ENCODE measurements around the gene CRAMP1.
"Not testable (repeated sequence)": the region's sequence is repeated elsewhere in the genome, so short reads cannot be mapped to it uniquely, and the experiment has no call there.

CRAMP1 gene
- 20.6 to 23.7 reads per million in 2 donors for total RNA-seq

- DNase-seq, result peak in 2 of 5 experiments; percentile 9 to 13
These were observed at the start of gene CRAMP1 for GRCh38 chr16:1612320-1613111. TSS of gene CRAMP1 (plus strand) at chr16:1612360. CDS start at chr16:1614640, 2,280 bp downstream.

- DNase-seq, result no peak
These were observed 48.4 kb upstream of the CRAMP1 start for GRCh38 chr16:1563786-1564185.

DNA sequence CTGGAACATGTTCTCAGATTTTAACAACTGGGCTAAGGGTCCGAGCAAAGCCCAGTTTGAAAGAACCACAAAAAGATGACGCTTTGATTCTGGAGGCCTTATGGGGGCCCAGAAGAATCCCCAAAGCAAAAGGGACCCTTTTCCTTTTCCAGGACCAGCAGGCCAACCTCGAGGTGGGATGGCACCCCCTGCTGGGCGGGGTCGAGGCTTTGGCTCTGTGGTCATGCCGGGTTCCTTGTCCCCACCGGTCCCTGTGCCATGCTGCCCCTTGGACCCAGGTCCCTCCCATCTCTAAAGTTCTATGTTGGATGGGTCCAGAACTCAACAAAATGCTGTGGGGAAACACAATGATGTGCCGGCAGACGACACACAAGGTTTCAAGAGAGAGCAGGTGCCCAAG lies 47.8 kb upstream of the CRAMP1 start:
- DNase-seq, result no peak

DNA sequence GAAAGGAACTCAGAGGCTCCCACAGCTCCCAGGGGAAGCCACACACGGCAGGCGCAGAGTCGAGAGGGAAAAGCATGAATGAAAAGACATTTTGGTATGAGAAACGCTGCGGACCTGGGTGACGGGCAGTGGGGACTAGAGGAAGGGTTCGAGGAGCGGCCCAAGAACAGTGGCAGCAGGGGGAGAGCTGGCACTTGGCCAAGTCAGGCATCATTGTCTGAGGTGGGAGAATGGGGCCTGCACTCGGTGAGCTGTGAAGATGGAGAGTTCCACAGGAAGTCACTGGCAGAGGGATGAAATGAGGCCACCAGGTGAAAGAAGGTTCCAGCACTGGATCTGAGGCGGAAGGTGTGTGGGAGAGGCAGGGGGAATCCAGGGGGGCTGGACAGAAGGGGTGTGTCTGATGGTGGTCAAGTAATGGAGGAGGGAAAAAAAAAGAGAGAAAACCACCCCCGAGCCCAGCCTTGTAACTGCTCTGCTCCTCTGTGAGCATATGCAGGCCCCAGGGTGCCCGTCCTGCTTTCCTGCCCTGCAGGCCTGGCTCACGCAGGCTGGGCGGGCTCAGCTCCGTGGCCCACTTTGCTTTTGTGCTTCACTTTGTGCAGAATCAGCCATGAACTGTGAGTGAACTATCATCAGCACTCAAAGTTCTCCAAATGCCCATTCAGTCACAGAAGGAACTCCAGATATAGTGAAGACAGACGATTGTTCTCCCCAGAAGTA lies 46.9 kb upstream of the CRAMP1 start:
- no peak for DNase-seq

DNA sequence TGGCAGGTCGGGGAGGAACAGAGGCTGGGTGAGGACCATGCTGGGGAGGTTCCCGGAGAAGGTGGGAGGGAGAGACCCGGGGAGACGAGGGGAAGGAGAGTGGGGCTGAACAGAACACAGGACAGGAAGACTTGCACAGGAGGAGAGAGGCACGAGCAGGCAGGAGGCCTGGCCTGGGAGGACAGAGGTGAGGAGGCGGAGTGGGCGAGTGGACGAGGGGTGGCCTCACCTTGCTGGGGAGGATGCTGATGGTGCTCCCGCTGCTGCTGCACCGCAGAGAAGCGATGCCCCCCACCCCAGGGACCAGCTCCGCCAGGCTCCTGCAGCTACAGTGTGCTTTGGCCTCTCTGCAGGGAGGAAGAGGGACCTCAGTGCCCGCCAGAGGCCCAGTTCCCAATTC lies 44.2 kb upstream of the CRAMP1 start:
- DNase-seq, result no peak

- DNase-seq, result no peak
These were observed 41.0 kb upstream of the CRAMP1 start for GRCh38 chr16:1571012-1571671.

GRCh38 chr16:1572673-1573072 lies 39.5 kb upstream of the CRAMP1 start:
- DNase-seq, result no peak

DNA sequence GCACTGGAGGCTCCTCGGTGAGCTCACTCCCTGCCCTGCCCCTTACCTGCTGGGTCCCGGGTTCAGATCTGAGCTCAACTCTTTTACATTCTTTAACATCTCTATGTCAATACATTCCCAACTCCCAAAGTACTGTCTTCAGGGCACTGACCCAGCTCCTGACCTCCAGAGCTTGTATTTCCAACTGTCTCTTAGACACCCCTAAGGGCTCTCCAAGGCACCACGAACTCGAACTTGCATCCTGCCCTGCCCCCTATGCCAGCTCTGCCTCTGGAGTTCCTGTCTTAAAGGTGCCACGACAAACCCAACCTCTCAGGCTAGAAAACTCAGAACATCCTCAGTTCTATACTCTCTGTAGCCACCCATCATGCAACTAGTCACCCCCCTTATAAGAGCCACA lies 38.9 kb upstream of the CRAMP1 start:
- DNase-seq, result no peak

DNA sequence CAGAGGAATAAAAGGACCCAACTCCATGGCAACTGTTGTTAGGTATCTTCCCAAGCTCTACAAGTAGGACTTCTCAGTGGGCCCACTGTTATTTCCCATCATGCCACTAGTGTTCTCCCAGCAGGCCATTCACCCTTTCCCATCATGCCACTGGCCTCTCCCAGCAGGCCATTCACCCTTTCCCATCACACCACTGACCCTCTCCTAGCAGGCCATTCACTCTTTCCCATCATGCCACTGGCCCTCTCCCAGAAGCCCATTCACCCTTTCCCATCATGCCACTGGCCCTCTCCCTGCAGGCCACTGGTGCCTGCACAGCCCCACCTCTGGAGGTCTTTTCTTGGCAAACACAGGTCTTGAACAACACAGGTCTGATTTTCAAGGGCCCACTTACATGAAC lies 36.6 kb upstream of the CRAMP1 start:
- no peak for DNase-seq

GRCh38 chr16:1579214-1579613 lies 32.9 kb upstream of the CRAMP1 start:
- peak in 1 of 5 experiments; percentile 33 for DNase-seq

- DNase-seq, result no peak
These were observed 31.9 kb upstream of the CRAMP1 start for GRCh38 chr16:1580256-1580655.

DNA sequence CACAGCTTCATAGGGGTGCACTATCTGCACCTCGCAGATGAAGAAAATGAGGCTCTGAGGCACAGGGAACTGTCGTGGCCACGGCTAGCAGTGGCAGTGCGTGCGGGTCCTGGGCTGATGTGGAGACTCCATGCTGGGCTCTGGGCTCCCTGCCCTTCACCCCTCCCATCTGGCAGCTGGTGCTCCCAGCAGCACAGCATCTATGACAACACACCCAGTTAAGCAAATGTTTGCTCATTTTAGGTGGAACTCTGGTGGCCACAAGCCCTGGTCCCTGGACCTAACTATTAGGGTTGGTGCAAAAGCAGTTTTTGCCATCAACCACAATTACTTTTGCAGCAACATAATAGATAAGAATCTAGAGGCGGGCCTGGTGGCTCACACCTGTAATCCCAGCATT lies 31.2 kb upstream of the CRAMP1 start:
- no peak for DNase-seq

- no peak for DNase-seq
These were observed 30.4 kb upstream of the CRAMP1 start for GRCh38 chr16:1581804-1582203.

DNA sequence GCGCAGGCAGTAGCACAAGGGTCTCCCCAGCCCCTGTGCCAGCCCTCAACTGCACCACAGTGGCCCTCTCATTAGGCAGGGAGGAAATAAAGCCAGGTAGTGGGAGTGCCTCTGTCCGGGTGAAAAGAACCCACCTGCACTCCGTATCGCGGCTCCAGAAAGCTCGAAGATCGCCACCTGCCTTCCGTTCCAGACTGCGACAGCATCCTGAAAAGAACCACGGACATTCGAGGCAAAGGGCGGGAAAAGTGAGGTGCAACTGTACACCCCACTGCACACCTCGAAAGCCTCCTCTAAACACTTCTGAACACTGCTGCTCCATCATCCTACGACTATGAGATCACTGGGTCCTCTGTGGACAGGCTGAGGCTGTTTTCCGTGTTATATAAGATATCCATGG lies 29.0 kb upstream of the CRAMP1 start:
- no peak for DNase-seq

- no peak for DNase-seq
These were observed 27.2 kb upstream of the CRAMP1 start for GRCh38 chr16:1584926-1585484.

GRCh38 chr16:1590366-1590765 lies 21.8 kb upstream of the CRAMP1 start:
- no peak for DNase-seq

- DNase-seq, result no peak
These were observed 21.0 kb upstream of the CRAMP1 start for GRCh38 chr16:1590930-1591705.

DNA sequence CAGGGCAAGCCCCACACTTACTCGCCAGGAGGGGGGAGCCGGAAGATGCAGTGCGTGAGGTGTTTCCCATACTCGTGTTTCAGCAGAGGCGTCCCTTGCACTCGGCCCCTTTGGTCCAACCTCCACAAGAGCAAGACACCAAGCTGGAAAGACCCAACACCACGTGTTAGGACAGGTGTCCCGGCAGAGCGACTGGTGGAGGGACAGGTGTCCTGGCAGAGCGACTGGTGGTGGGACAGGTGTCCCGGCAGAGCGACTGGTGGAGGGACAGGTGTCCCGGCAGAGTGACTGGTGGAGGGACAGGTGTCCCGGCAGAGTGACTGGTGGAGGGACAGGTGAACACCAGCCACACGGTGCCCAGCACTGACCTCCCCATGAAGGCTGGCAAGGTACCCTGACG lies 19.7 kb upstream of the CRAMP1 start:
- no peak for DNase-seq

DNA sequence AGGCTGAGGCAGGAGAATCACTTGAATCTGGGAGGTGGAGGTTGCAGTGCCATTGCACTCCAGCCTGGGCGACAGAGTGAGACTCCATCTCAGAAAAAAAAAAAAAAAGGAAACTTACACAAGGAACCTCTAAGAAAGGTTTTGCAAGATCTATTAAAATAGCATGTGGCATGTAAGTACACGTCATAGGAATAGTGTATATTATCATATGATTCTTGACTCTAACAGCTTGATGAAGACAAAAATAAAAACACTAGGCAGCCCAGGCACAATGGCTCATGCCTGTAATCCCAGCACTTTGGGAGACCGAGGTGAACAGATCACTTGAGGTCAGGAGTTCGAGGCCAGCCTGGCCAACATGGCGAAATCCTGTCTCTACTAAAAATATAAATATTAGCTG lies 16.6 kb upstream of the CRAMP1 start:
- DNase-seq, result not testable (repeated sequence)

- DNase-seq, result no peak
These were observed 15.6 kb upstream of the CRAMP1 start for GRCh38 chr16:1596516-1596915.

DNA sequence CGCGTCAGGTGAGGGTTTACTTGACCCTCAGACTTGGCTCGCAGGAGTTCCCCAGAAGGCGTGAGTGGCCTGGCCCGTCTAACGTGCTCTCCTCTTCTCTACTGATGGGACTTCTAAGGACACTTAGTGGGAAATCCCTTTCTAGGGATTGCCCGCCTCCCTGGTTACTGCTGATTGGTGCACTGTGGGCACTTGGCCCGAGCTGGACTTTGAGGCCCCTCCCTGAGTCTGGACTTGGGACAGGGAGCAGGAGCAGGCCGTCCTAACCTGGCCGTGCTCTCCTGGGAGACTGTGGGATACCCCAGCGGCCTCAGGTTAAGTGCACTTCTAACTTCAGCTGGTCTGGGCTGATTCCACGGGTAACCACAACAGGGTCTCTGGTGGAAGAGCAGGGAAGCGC lies 15.0 kb upstream of the CRAMP1 start:
- DNase-seq, result no peak

GRCh38 chr16:1601031-1601430 lies 11.1 kb upstream of the CRAMP1 start:
- no peak for DNase-seq

- DNase-seq, result no peak
These were observed 10.7 kb upstream of the CRAMP1 start for GRCh38 chr16:1601489-1601888.

Measured in T-helper 2 cell (primary cell).